Measurements from ENCODE around the gene GAREM1. TPM values are rescaled to one million over a fixed set of nuclear protein-coding genes. Genes with fewer than 3 reads are reported as not detected.

GAREM1 gene
- total RNA-seq, 1 experiment from 2014 or later, result 10.2 TPM

DNA sequence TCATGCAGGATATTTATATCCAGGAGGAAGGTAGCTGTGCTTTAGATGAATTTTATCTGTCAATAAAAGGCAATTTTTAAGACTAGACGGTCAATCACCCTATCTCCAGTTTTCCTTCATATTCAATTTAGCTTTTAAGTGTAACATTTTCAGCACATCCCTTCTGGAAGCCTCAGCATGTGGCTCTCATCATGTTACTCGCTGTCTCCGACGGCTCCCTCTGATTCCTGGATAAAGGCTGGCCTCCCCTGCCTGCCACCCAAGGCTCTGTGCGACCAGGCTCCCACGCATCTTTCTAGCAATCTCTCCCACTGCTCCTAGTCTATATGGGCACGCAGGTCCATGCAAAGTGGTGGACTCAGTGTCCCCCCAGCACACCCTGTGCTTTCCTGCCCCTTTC, 196.4 kb downstream of the GAREM1 start:
- Histone ChIP-seq H3K9me3 (ENCODE audit: insufficient read depth, low read depth) (no peaks in the 10 kb centered on the region), H3K9me2 (ENCODE audit: insufficient read depth) (no peaks in the 10 kb centered on the region), H2AFZ (no peak overlapping the region), H3K4me1 (replicated peaks; ENCODE audit: insufficient read depth) (no peaks in the 10 kb centered on the region), H3K4me3 (no peak overlapping the region), H3K27ac (no peak overlapping the region), H3K36me3 (ENCODE audit: low read depth) (no peaks in the 10 kb centered on the region), H3K27me3 (ENCODE audit: insufficient read depth, low read depth) (no peaks in the 10 kb centered on the region), H4K20me1 (ENCODE audit: insufficient read depth) (no peaks in the 10 kb centered on the region), H3K79me2 (ENCODE audit: low read depth) (no peaks in the 10 kb centered on the region), H3F3A (ENCODE audit: insufficient read depth, low read depth) (no peaks in the 10 kb centered on the region), H3K4me2 (no peak overlapping the region)
- CTCF ChIA-PET, result no interaction called here
- DNase-seq, result no peak
- intact Hi-C loops (cut with micrococcal nuclease; ENCODE audit: unreplicated experiment), result loop anchor here (10.0 kb wide), 1 partner anchor 120 kb away; no protein-coding TSS in a partner anchor
- POLR2A ChIA-PET (ENCODE audit: unreplicated experiment), result no interaction called here
- no TSS peak for BruUV-seq (replicated peaks)
- TF ChIP-seq, protein P1, sequence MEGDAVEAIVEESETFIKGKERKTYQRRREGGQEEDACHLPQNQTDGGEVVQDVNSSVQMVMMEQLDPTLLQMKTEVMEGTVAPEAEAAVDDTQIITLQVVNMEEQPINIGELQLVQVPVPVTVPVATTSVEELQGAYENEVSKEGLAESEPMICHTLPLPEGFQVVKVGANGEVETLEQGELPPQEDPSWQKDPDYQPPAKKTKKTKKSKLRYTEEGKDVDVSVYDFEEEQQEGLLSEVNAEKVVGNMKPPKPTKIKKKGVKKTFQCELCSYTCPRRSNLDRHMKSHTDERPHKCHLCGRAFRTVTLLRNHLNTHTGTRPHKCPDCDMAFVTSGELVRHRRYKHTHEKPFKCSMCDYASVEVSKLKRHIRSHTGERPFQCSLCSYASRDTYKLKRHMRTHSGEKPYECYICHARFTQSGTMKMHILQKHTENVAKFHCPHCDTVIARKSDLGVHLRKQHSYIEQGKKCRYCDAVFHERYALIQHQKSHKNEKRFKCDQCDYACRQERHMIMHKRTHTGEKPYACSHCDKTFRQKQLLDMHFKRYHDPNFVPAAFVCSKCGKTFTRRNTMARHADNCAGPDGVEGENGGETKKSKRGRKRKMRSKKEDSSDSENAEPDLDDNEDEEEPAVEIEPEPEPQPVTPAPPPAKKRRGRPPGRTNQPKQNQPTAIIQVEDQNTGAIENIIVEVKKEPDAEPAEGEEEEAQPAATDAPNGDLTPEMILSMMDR (conservative IDR thresholded peaks at IDR 0.05), result no peak
- no peak for TF ChIP-seq EZH2 (IDR thresholded peaks at IDR 0.05; ENCODE audit: low read depth)

GRCh38 chr18:32271672-32272208, 198.9 kb downstream of the GAREM1 start:
- Histone ChIP-seq H3K4me3 (no peak overlapping the region), H3K27ac (no peak overlapping the region), H3K4me1 (replicated peaks; ENCODE audit: insufficient read depth) (no peaks in the 10 kb centered on the region), H3K27me3 (ENCODE audit: insufficient read depth, low read depth) (no peaks in the 10 kb centered on the region), H4K20me1 (ENCODE audit: insufficient read depth) (no peaks in the 10 kb centered on the region), H3F3A (ENCODE audit: insufficient read depth, low read depth) (no peaks in the 10 kb centered on the region), H3K9me3 (ENCODE audit: insufficient read depth, low read depth) (no peaks in the 10 kb centered on the region), H3K4me2 (no peak overlapping the region), H3K79me2 (ENCODE audit: low read depth) (no peaks in the 10 kb centered on the region), H2AFZ (no peak overlapping the region), H3K36me3 (ENCODE audit: low read depth) (no peaks in the 10 kb centered on the region), H3K9me2 (ENCODE audit: insufficient read depth) (no peaks in the 10 kb centered on the region; the same call in 1 of the 2 replicates)
- POLR2A ChIA-PET (ENCODE audit: unreplicated experiment), result no interaction called here
- BruUV-seq (replicated peaks), result no TSS peak
- TF ChIP-seq EZH2 (IDR thresholded peaks at IDR 0.05; ENCODE audit: low read depth), result no peak
- TF ChIP-seq, protein P1 (conservative IDR thresholded peaks at IDR 0.05), result peak; percentile 79
- intact Hi-C loops (cut with micrococcal nuclease; ENCODE audit: unreplicated experiment), result loop anchor here (1.0 to 10.0 kb wide), 3 partner anchors 117 to 278 kb away; partner anchors contain the start of gene GAREM1
- CTCF ChIA-PET, result interaction anchor here (0.6 to 2.2 kb wide), 5 partner anchors 82 to 280 kb away, joined by 3 to 28 read pairs (median 3); partner anchors contain the start of genes GAREM1 and MEP1B
- DNase-seq, result peak in 1 of 2 experiments; percentile 12

- no peak overlapping the region for H3K27ac ChIP-seq
- H4K20me1 ChIP-seq (ENCODE audit: insufficient read depth), result no peaks in the 10 kb centered on the region
- TF ChIP-seq, protein P1 (conservative IDR thresholded peaks at IDR 0.05), result no peak
- TF ChIP-seq EZH2 (IDR thresholded peaks at IDR 0.05; ENCODE audit: low read depth), result no peak
- H3K4me1 ChIP-seq (replicated peaks; ENCODE audit: insufficient read depth), result no peaks in the 10 kb centered on the region
- H3K36me3 ChIP-seq (ENCODE audit: low read depth), result no peaks in the 10 kb centered on the region
- POLR2A ChIA-PET (ENCODE audit: unreplicated experiment), result no interaction called here
- H2AFZ ChIP-seq, result no peak overlapping the region
- CTCF ChIA-PET, result interaction anchor here (2.2 kb wide), 1 partner anchor 201 kb away, joined by 28 read pairs; the partner anchor contains the start of gene GAREM1
- no peak overlapping the region for H3K4me2 ChIP-seq
- DNase-seq, result no peak
- H3K79me2 ChIP-seq (ENCODE audit: low read depth), result no peaks in the 10 kb centered on the region
- no peaks in the 10 kb centered on the region for H3F3A ChIP-seq (ENCODE audit: insufficient read depth, low read depth)
- no peaks in the 10 kb centered on the region; the same call in 1 of the 2 replicates for H3K9me2 ChIP-seq (ENCODE audit: insufficient read depth)
- BruUV-seq (replicated peaks), result no TSS peak
- intact Hi-C loops (cut with micrococcal nuclease; ENCODE audit: unreplicated experiment), result loop anchor here (2.0 to 10.0 kb wide), 2 partner anchors 116 to 200 kb away; partner anchors contain the start of gene GAREM1
- no peak overlapping the region for H3K4me3 ChIP-seq
- no peaks in the 10 kb centered on the region for H3K27me3 ChIP-seq (ENCODE audit: insufficient read depth, low read depth)
- no peaks in the 10 kb centered on the region for H3K9me3 ChIP-seq (ENCODE audit: insufficient read depth, low read depth)
These were observed 200.3 kb downstream of the GAREM1 start for GRCh38 chr18:32270341-32270740.

All from PC-9 (cell line).